Kidney (tissue), 14 donors: ENCODE results near the gene TUBG1. TPM values are rescaled to one million over a fixed set of nuclear protein-coding genes. Genes with fewer than 3 reads are reported as not detected.

Experiments used
- DNase-seq, 5 donors: peaks; one replicate each; pipeline ENCODE4 v3.0.0-alpha.2; 2013 to 2020
- FAIRE-seq: peaks from 2 replicates; lab custom pipeline; 2012; peaks lifted over from hg19 to GRCh38; lab: Jason Lieb, UNC
- H3K27ac ChIP-seq, 2 donors: one replicate each; pipeline ENCODE4 v1.7.0; 2013; ENCODE audit warnings: low read depth in 2 of 2, low read length in 2 of 2, inconsistent platforms in 1 of 2
- H3K27me3 ChIP-seq: one replicate; pipeline ENCODE4 v1.7.1; 2013; ENCODE audit warnings: low read length, inconsistent platforms; ENCODE audit not compliant: control insufficient read depth, insufficient read depth
- H3K36me3 ChIP-seq, 3 donors: one replicate each; pipeline versions ENCODE4 v1.7.0 to v1.7.1; 2013; ENCODE audit warnings: low read length in 3 of 3, control low read depth in 1 of 3, inconsistent platforms in 1 of 3; ENCODE audit not compliant: insufficient read depth in 3 of 3, control insufficient read depth in 2 of 3
- H3K4me1 ChIP-seq, 3 donors: one replicate each; pipeline versions ENCODE4 v1.7.0 to v1.7.1; 2013; ENCODE audit warnings: low read length in 3 of 3, inconsistent platforms in 1 of 3, low read depth in 1 of 3; ENCODE audit not compliant: control insufficient read depth in 2 of 3, insufficient read depth in 2 of 3
- H3K4me3 ChIP-seq, 3 donors: one replicate each; pipeline versions ENCODE4 v1.7.0 to v1.8.1; 2013; ENCODE audit warnings: low read length in 3 of 3, control low read depth in 1 of 3, inconsistent platforms in 1 of 3
- H3K9ac ChIP-seq, 3 donors: one replicate each; pipeline versions ENCODE4 v1.7.0 to v1.7.1; 2013; ENCODE audit warnings: low read length in 3 of 3, control low read depth in 1 of 3, inconsistent platforms in 1 of 3
- H3K9me3 ChIP-seq, 3 donors: one replicate each; pipeline versions ENCODE4 v1.7.0 to v1.7.1; 2013; ENCODE audit warnings: low read length in 3 of 3, control low read depth in 1 of 3, inconsistent platforms in 1 of 3; ENCODE audit not compliant: control insufficient read depth in 2 of 3, insufficient read depth in 1 of 3
- CTCF ChIP-seq: IDR thresholded peaks from 3 replicates; pipeline ENCODE4 v1.5.1; 2012; ENCODE audit warnings: mild to moderate bottlenecking, moderate library complexity, borderline replicate concordance; ENCODE audit not compliant: insufficient read depth; ENCODE audit errors: extremely low read depth
- intact Hi-C: fragments of 100-400 bp; cut with DNase I; formaldehyde crosslinking; loops from one replicate; pipeline ENCODE4 v1.11.1; 2022
- polyA plus RNA-seq: library from polyadenylated mRNA; stranded (reverse); fragments of 350-450 nt; fragmentation: Illumina TruSeq; extraction: RNeasy Lipid Tissue Mini Kit (QIAGEN cat#74804); gene quantifications from one replicate; pipeline ENCODE4 v1.2.3, GENCODE V29; 2014; ENCODE audit warnings: low read depth, low replicate concordance; ENCODE audit not compliant: insufficient read depth
- total RNA-seq: library from RNA; stranded (reverse); fragmentation: NEBNext Ultra II Directional; extraction: Animal tissue kit (Norgen Biotek cat#: 25700); gene quantifications from one replicate; pipeline ENCODE4 v1.2.1, GENCODE V29; 2021
- donor health status: control.
- donor health status: control.
- donor health status: control.
- donor health status: control.
- donor health status: control.
- donor health status: DM: yes; HTN: yes; CAD: no.
- donor health status: Normal renal cell carcinoma (clear cell type).

The TUBG1 gene
- total and polyA plus RNA-seq, 2 donors from 2014 or later = 33.7 to 61.9 TPM

DNA sequence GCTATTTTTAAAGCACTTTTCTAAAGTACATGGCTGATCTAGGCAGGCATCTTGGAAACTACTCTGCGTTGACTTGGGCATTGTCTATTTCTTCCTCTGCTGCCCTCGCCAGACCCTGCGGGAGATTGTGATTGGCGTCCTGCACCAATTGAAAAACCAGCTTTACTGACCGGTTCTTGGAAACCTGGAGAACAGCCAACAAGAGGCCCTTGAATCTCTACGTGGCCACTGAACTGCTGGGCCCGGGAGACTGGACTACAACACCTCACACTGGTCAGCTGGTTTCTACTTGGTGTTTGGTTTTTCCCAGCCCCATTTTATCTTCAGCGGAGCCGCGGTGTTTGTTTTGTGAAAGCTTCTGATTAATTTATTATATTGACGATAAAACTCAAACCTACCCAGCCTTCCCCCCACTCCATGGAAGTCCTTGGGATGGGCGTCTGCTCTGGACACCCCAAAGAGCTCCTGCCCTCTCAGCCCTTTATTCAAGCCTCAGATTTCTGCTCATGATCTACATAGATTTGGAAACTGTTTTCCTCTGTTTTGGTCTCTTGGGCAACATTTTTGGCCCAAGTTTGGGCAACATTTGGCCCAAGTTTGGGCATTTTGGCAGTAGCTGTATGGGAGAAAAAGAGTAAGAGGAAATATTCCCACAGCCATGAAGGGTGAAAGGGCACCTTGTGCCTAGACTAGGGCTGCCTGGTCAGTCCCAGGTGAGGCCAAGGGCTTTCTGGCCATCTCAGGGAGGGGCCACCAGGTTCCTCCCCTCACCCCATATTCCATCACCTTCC lies 37.9 kb upstream of the TUBG1 start:
- no peak overlapping the region for H3K9ac ChIP-seq
- FAIRE-seq (no peak), DNase-seq (no peak)
- peaks cover 0 to 6% (median 4%) of the 10 kb centered on the region in 3 donors for H3K4me1 ChIP-seq
- H3K27ac ChIP-seq = no peak overlapping the region
- H3K4me3 ChIP-seq = no peak overlapping the region
- H3K27me3 ChIP-seq = no peaks in the 10 kb centered on the region
- peaks cover 10 to 55% (median 35%) of the 10 kb centered on the region in 3 donors for H3K36me3 ChIP-seq
- H3K9me3 ChIP-seq = no peaks in the 10 kb centered on the region
- intact Hi-C loops = loop anchor here (10.0 kb wide), 1 partner anchor 253 kb away; the partner anchor contains the start of gene BECN1
- no peak for TF ChIP-seq CTCF

- Histone ChIP-seq H3K9me3 (no peaks in the 10 kb centered on the region), H3K27me3 (no peaks in the 10 kb centered on the region), H3K4me3 (no peak overlapping the region), H3K36me3 (peaks cover 10 to 55% (median 35%) of the 10 kb centered on the region in 3 donors), H3K9ac (peak overlapping the region in 1 of 3 donors; percentile 7), H3K4me1 (peaks cover 0 to 8% (median 8%) of the 10 kb centered on the region in 3 donors), H3K27ac (no peak overlapping the region)
- TF ChIP-seq CTCF = no peak
- intact Hi-C loops = loop anchor here (10.0 kb wide), 1 partner anchor 252 kb away; the partner anchor contains the start of gene BECN1
- DNase-seq = no peak
- FAIRE-seq = no peak
These were observed 36.4 kb upstream of the TUBG1 start for GRCh38 chr17:42573095-42573494.

DNA sequence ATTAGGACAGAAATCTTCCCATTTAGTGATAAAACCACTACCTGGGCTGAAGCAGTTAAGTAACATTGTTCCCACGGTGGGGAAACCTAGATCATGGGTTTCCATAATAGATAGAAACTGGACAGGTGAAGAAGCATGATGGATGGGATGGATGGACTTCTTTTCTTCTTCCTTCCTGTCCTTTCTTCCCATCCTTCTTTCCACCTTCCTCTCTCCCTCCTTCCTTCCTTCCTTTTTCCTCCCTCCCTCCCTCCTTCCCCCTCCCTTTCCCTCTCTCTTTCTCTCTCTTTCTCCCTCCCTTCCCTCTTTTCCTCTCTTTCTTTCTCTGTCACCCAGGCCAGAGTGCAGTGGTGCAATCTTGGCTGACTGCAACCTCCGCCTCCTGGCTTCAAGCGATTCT lies 35.0 kb upstream of the TUBG1 start:
- no peak for TF ChIP-seq CTCF
- Histone ChIP-seq H3K36me3 (peaks cover 10 to 43% (median 29%) of the 10 kb centered on the region in 3 donors), H3K27me3 (no peaks in the 10 kb centered on the region), H3K9me3 (no peaks in the 10 kb centered on the region), H3K4me1 (peaks cover 0 to 13% (median 8%) of the 10 kb centered on the region in 3 donors), H3K9ac (no peak overlapping the region), H3K27ac (no peak overlapping the region), H3K4me3 (no peak overlapping the region)
- DNase-seq (no peak), FAIRE-seq (no peak)
- intact Hi-C loops = loop anchor here (10.0 kb wide), 1 partner anchor 250 kb away; the partner anchor contains the start of gene BECN1
